RWPE1 (cell line): Measurements from ENCODE around the gene SMIM38.

Source experiments
- CTCF ChIA-PET: fragments of 350-600 bp; sonication (Branson Sonifier 250); formaldehyde crosslinking; extraction: SDS; loops from one replicate; lab custom pipeline; 2021; lab: Yijun Ruan, JAX
- POLR2A ChIA-PET: fragments of 400-600 bp; formaldehyde crosslinking; extraction: SDS; loops from one replicate; lab custom pipeline; 2020; ENCODE audit warnings: antibody characterized with exemption; ENCODE audit not compliant: low non-redundant PET; lab: Yijun Ruan, JAX
- DNase-seq: peaks from one replicate; pipeline ENCODE4 v3.0.0; 2012; ENCODE audit warnings: low spot score
- H3K27ac ChIP-seq: fragments of 450-650 bp; 2 replicates; pipeline ENCODE4 v1.5.1; 2017
- CTCF ChIP-seq: fragments of 450-650 bp; conservative IDR thresholded peaks from 2 replicates; pipeline ENCODE4 v1.5.1; 2017; ENCODE audit warnings: low read depth, mild to moderate bottlenecking

SMIM38 gene

GRCh38 chr11:69155302-69156234 lies at the start of gene SMIM38:
TSS of gene SMIM38 (plus strand) at chr11:69155935. CDS start at chr11:69157847, 1,912 bp downstream.
- ChIA-PET POLR2A (no interaction called here), CTCF (interaction anchor here (0.7 kb wide), 1 partner anchor 50 kb away, joined by 5 read pairs; no protein-coding TSS in a partner anchor)
- TF ChIP-seq CTCF, result no peak
- peak within 1 kb of the TSS; percentile 66 for H3K27ac ChIP-seq
- DNase-seq, result no peak

- DNase-seq, result no peak
- no peak for TF ChIP-seq CTCF
- H3K27ac ChIP-seq, result no peak overlapping the region
- ChIA-PET POLR2A (no interaction called here), CTCF (interaction anchor here (0.6 to 2.2 kb wide), 4 partner anchors 98 to 564 kb away, joined by 3 to 9 read pairs (median 4); no protein-coding TSS in a partner anchor)
Observed at GRCh38 chr11:69106031-69106811, 49.5 kb upstream of the SMIM38 start.

- DNase-seq, result no peak
- no peak for TF ChIP-seq CTCF
- CTCF ChIA-PET, result interaction anchor here (0.5 kb wide), 1 partner anchor 14 kb away, joined by 3 read pairs; no protein-coding TSS in a partner anchor
- H3K27ac ChIP-seq, result no peak overlapping the region
- POLR2A ChIA-PET, result no interaction called here
Observed at GRCh38 chr11:69107413-69107812, 48.3 kb upstream of the SMIM38 start.

DNA sequence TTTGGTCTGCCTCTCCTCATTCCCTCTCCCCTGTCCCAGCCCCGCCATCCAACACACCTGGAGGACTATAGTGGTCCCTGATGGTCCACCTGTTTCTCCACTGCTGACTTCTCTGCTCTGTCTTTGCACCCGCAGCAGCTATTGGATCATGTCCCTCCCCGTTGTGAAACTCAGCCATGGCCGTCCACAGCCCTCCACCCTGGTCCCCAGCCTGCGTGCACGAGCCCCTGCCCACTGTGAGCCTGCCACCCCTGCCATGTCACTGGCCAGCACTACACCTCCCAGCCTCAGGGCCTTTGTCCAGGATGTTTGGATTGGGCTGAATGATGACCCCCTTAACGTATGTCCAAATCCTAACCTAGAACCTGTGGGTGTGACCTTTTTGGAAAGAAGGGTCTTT lies 47.7 kb upstream of the SMIM38 start:
- CTCF ChIA-PET, result interaction anchor here (0.6 kb wide), 1 partner anchor 251 kb away, joined by 3 read pairs; no protein-coding TSS in a partner anchor
- POLR2A ChIA-PET, result no interaction called here
- no peak for DNase-seq
- no peak for TF ChIP-seq CTCF
- no peak overlapping the region for H3K27ac ChIP-seq

DNA sequence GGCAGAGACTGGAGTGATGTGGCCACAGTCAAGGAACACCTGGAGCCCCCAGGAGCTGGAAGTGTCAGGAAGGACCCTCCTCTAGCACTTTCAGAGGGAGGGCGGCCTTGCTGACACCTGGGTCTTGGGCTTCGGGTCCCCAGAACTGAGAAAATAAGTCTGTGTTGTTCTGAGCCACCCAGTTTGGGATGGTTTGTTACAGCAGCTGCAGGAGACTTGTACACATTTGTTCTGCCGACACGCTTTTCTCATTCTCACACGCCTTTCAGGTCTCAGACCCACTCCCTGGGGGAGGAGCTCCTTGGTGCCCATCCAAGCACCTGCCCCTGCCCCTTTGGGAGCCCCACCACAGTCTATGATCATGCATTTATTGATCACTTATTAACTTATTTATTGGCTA lies 47.2 kb upstream of the SMIM38 start:
- CTCF ChIA-PET, result interaction anchor here (0.6 kb wide), 1 partner anchor 252 kb away, joined by 3 read pairs; no protein-coding TSS in a partner anchor

More for the DNA sequence above, 47.2 kb upstream of the SMIM38 start:
- no peak for DNase-seq
- POLR2A ChIA-PET, result interaction anchor here (0.5 kb wide), 1 partner anchor 531 kb away, joined by 3 read pairs; no protein-coding TSS in a partner anchor
- TF ChIP-seq CTCF, result no peak
- H3K27ac ChIP-seq, result no peak overlapping the region
